ENCODE measurements around the gene CDK14.

DNA sequence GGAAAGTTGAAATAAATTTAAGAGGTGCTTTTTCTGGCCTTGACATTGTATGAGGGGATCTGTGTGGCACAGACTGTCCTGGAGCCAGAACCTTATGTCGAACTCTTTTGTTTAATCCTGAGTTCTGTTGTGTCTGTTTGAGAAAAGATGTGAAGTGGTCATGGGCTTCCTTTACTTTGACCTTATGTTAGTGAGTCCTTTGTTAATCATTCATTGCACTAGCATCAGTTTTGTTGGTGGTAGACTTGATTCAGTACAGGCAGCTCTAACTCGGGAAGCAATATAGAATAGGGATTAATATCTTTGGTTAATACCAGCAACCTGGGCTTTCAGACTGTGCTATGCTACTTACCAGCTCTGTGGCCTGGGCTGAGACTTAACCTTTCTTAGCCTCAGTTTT, 544.2 kb downstream of the CDK14 start:
- TF ChIP-seq POLR2AphosphoS5 (IDR thresholded peaks at IDR 0.05; ENCODE audit: low read depth, low read length) (no peak), POLR2A (IDR thresholded peaks at IDR 0.05; ENCODE audit: low read depth, low read length) (no peak)
